Activated T-helper 1 cell treated with Interleukin-2 at 50 U/mL for 16 hours (primary cell): Measurements from ENCODE around the gene IPO9.

Experiments used
- DNase-seq: peaks from one replicate; pipeline ENCODE4 v3.0.0-alpha.2; 2020; ENCODE audit warnings: low read depth

Gene IPO9

GRCh38 chr1:201828820-201829774, at the start of gene IPO9:
Gene IPO9 (plus strand): TSS chr1:201829157. CDS start chr1:201829210, 53 bp downstream.
- peak; percentile 90 for DNase-seq

DNA sequence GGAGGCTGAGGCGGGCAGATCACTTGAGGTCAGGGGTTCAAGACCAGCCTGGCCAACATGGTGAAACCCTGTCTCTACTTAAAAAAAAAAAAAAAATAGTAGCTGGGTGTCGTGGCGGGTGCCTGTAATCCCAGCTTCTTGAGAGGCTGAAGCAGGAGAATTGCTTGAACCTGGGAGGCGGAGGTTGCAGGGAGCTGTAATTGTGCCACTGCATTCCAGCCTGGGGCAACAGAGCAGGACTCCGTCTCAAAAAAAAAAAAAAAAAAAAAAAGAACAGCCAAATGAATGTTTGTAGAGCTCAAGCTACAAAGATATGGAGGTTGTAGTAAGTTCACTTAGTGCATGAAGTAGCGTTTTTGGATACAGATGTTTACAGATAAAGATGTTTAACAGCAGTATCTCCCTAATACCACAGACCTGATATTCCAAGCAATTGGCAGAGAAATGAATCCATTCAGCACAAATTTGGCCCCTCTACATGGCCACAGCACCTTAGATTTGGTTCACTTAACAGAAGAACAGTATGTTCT, 49.5 kb upstream of the IPO9 start:
- DNase-seq, result no peak

- DNase-seq, result no peak
These were observed 48.0 kb upstream of the IPO9 start for GRCh38 chr1:201780952-201781351.

DNA sequence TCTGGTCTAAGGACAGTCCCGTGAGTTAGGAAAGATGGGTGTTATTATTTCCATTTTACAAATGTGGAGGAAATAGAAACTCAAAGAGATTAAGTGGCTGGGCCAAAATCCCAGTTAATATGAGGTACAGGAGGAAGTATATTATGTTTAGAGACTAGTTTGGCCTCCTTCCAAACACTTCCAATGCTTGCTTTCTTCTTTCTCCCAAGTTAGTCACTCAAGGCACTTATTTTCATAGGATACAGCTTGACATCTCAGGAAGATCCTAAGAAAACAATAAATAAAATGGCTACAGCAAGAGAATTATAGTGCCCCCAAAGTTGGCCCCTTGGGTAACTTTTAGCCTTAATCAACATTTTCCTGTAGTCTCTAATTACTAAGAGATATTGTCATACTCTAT, 47.5 kb upstream of the IPO9 start:
- no peak for DNase-seq

DNA sequence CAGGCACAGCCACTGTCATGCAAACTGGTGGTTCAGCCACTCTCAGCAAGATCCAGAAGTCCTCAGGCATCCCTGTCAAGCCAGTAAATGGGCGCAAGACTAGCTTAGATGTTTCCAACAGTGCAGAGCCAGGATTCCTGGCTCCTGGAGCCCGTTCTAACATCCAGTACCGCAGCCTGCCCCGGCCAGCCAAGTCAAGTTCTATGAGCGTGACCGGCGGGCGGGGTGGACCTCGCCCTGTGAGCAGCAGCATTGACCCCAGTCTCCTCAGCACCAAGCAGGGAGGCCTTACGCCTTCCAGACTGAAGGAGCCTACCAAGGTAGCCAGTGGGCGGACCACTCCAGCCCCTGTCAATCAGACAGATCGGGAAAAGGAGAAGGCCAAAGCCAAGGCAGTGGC, 46.6 kb upstream of the IPO9 start:
- no peak for DNase-seq

DNA sequence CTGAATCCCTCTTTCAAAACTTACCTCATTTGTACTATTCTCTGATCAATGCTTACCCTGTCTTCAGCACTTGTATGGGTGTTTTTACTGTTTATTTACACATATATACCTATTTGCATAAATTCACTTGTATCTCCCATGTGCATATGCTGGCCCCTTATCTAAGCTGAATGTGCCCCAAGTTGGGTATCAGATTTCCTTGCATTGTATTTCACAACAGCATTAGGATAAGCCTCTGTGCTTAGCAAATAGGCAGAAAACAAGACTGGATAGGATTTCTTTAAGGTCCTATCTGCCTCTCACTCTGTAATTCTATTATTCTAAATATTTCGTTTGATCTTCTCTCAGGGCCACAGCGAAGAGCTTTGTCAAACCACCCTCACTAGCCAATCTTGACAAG, 45.9 kb upstream of the IPO9 start:
- DNase-seq, result no peak

DNA sequence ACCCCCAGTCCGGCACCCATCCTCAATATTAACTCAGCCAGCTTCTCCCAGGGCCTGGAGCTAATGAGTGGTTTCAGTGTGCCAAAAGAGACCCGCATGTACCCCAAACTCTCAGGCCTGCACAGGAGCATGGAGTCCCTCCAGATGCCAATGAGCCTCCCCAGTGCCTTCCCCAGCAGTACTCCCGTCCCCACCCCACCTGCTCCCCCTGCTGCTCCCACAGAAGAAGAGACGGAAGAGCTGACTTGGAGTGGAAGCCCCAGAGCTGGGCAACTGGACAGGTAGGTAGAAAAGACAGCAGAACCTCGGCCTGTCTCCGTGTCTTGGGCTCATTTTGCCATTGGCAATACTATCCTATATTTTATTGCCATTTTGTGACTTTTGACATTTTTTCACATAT, 45.4 kb upstream of the IPO9 start:
- DNase-seq, result no peak

- no peak for DNase-seq
These were observed 43.7 kb upstream of the IPO9 start for GRCh38 chr1:201785291-201785690.

- DNase-seq, result no peak
These were observed 42.1 kb upstream of the IPO9 start for GRCh38 chr1:201786824-201787223.

- no peak for DNase-seq
These were observed 40.7 kb upstream of the IPO9 start for GRCh38 chr1:201788296-201788695.

DNA sequence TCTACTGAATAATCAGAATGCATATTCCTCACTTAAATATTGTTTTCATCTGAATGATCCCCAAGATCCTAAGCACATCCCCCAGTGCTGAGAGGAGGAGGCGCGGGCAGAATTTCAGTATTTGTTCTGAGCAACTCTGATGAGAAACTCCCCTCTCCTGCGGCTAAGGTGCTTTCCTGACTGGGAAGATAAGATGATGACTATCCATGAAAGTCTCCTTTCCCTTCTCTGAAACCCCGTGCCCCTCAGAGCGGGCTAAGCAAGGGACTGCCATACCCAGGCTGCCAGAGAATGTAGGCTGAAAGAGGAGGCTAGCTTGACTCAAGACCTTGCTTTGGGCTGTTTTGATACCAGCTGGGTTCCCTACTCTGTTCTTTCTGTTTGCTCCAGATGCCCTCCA, 39.7 kb upstream of the IPO9 start:
- DNase-seq, result no peak

- DNase-seq, result no peak
These were observed 38.7 kb upstream of the IPO9 start for GRCh38 chr1:201790261-201790660.

- DNase-seq, result no peak
These were observed 37.7 kb upstream of the IPO9 start for GRCh38 chr1:201791051-201791778.

DNA sequence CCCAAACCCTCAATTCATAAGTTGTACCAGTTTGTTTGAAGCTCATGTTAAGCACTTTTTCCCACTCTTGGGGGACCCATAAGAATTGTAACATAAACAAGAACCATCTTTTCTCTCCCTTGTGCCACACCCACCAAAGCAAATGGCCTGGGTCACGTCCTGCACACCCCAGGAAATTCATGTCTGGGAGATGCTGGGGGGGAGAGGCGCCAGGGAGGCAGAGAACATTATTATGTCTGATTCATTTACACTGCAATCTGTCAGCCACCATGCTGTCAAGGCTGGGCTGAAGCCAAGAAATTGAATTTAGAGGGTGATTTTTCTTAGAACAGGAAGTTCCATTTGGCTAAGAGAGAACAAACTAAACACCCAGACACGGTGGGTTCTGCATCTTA, 37.2 kb upstream of the IPO9 start:
- no peak for DNase-seq

DNA sequence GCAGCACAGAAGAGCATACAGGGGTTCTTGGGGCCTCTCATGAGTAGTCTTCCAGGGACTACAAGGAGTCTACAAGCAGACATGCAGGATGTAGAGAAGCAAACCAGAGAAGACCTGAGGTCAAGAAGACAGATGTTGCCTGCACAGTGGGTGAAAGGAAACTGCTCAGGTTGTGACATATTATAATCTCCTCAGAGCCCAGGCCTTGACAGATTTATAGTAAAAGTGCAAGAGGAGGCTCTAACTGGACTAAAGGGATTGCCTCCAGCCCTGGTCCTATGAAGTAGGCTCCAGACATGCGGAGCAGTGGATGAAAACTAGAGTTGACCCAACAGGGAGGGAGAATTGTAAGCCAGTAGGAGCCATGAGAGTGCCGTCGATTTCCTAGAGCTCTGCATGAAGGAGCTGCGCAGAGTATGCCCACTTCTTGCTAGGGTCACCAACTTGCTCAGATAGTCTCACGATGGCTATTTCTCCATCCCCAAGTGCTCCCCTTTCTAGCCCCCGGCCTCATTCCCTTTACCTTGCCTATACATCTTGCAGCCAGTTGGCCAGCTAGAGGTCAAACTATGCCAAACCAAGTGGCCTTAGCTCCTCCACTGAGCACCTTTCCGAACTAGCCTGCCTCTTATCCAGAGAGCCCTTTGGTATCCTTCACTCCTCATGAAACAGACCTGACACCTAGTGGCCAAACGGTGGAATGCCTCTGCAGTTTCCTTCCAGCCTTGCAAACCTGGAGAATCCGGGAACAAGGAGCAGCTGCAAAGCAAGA, 36.2 kb upstream of the IPO9 start:
- DNase-seq, result peak; percentile 6

- DNase-seq, result no peak
These were observed 35.5 kb upstream of the IPO9 start for GRCh38 chr1:201793306-201793925.

GRCh38 chr1:201795066-201795465, 33.9 kb upstream of the IPO9 start:
- no peak for DNase-seq

- no peak for DNase-seq
These were observed 28.7 kb upstream of the IPO9 start for GRCh38 chr1:201800246-201800645.

DNA sequence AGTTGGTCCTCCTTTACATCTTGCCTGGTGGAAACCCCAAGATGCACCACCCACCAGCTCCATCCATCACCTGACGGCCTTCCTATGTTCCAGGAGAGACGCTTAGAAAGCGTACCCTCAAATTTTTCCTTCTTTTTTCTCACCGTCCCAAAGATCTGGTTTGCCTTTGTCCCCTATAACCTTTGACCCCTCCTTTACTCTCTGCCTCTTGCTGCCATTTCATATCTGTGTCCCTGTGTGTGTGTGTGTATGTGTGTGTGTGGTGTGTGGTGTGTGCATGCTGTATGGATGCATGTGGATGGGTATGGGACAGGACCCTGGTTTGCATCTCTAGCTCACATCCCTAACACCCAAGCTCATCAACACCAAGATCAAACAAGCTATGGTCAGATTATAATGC, 22.2 kb upstream of the IPO9 start:
- no peak for DNase-seq

GRCh38 chr1:201807958-201808632, 20.9 kb upstream of the IPO9 start:
- no peak for DNase-seq

DNA sequence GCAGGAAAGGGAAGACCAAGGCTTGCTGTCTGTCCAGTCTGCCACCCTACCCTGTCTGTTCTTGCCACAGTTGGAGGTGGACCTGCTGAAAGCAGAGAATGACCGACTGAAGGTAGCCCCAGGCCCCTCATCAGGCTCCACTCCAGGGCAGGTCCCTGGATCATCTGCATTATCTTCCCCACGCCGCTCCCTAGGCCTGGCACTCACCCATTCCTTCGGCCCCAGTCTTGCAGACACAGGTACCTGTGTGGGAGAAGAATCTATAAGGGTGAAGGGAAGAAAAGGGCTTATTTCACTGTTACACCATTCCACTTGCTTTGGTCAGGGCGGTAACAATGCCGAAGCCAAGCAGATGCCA, 20.3 kb upstream of the IPO9 start:
- no peak for DNase-seq
